Kidney (tissue), 14 donors: ENCODE results near the gene SH2D4B. TPM values are rescaled to one million over a fixed set of nuclear protein-coding genes. Genes with fewer than 3 reads are reported as not detected.

Source experiments
- DNase-seq, 5 donors: peaks; one replicate each; pipeline ENCODE4 v3.0.0-alpha.2; 2013 to 2020
- FAIRE-seq: peaks from 2 replicates; lab custom pipeline; 2012; peaks lifted over from hg19 to GRCh38; lab: Jason Lieb, UNC
- H3K27ac ChIP-seq, 2 donors: one replicate each; pipeline ENCODE4 v1.7.0; 2013; ENCODE audit warnings: low read depth in 2 of 2, low read length in 2 of 2, inconsistent platforms in 1 of 2
- H3K27me3 ChIP-seq: one replicate; pipeline ENCODE4 v1.7.1; 2013; ENCODE audit warnings: low read length, inconsistent platforms; ENCODE audit not compliant: control insufficient read depth, insufficient read depth
- H3K36me3 ChIP-seq, 3 donors: one replicate each; pipeline versions ENCODE4 v1.7.0 to v1.7.1; 2013; ENCODE audit warnings: low read length in 3 of 3, control low read depth in 1 of 3, inconsistent platforms in 1 of 3; ENCODE audit not compliant: insufficient read depth in 3 of 3, control insufficient read depth in 2 of 3
- H3K4me1 ChIP-seq, 3 donors: one replicate each; pipeline versions ENCODE4 v1.7.0 to v1.7.1; 2013; ENCODE audit warnings: low read length in 3 of 3, inconsistent platforms in 1 of 3, low read depth in 1 of 3; ENCODE audit not compliant: control insufficient read depth in 2 of 3, insufficient read depth in 2 of 3
- H3K4me3 ChIP-seq, 3 donors: one replicate each; pipeline versions ENCODE4 v1.7.0 to v1.8.1; 2013; ENCODE audit warnings: low read length in 3 of 3, control low read depth in 1 of 3, inconsistent platforms in 1 of 3
- H3K9ac ChIP-seq, 3 donors: one replicate each; pipeline versions ENCODE4 v1.7.0 to v1.7.1; 2013; ENCODE audit warnings: low read length in 3 of 3, control low read depth in 1 of 3, inconsistent platforms in 1 of 3
- H3K9me3 ChIP-seq, 3 donors: one replicate each; pipeline versions ENCODE4 v1.7.0 to v1.7.1; 2013; ENCODE audit warnings: low read length in 3 of 3, control low read depth in 1 of 3, inconsistent platforms in 1 of 3; ENCODE audit not compliant: control insufficient read depth in 2 of 3, insufficient read depth in 1 of 3
- intact Hi-C: fragments of 100-400 bp; cut with DNase I; formaldehyde crosslinking; loops from one replicate; pipeline ENCODE4 v1.11.1; 2022
- polyA plus RNA-seq: library from polyadenylated mRNA; stranded (reverse); fragments of 350-450 nt; fragmentation: Illumina TruSeq; extraction: RNeasy Lipid Tissue Mini Kit (QIAGEN cat#74804); gene quantifications from one replicate; pipeline ENCODE4 v1.2.3, GENCODE V29; 2014; ENCODE audit warnings: low read depth, low replicate concordance; ENCODE audit not compliant: insufficient read depth
- total RNA-seq: library from RNA; stranded (reverse); fragmentation: NEBNext Ultra II Directional; extraction: Animal tissue kit (Norgen Biotek cat#: 25700); gene quantifications from one replicate; pipeline ENCODE4 v1.2.1, GENCODE V29; 2021
- TF ChIP-seq, protein P1 (sequence below): IDR thresholded peaks from 3 replicates; pipeline ENCODE4 v1.5.1; 2012; ENCODE audit warnings: mild to moderate bottlenecking, moderate library complexity, borderline replicate concordance; ENCODE audit not compliant: insufficient read depth; ENCODE audit errors: extremely low read depth
- donor health status: control.
- donor health status: control.
- donor health status: control.
- donor health status: control.
- donor health status: control.
- donor health status: DM: yes; HTN: yes; CAD: no.
- donor health status: Normal renal cell carcinoma (clear cell type).

The SH2D4B gene
- total and polyA plus RNA-seq, 2 donors from 2014 or later: 0.09 TPM; not detected in 1

DNA sequence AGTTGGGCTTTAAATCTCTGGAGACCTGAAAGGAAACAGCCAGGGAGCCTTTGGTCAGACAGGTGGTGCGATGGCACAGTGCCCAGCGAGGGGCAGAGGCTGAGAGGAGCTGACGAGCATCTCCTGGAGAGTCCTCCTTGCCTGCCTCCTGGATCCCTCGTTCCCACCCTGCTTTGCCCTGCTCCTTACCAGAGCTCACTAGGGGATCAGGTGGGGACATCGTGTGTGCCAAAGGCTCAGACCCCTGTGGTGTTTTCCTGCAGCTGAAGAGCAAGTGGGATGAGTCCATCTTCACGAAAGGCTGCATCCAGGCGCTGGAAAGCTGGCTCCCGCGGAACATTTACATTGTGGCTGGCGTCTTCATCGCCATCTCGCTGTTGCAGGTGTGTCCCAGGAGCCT, 21.8 kb upstream of the SH2D4B start:
- H3K27ac ChIP-seq: no peak overlapping the region
- H3K4me3 ChIP-seq: no peak overlapping the region
- H3K9me3 ChIP-seq: no peaks in the 10 kb centered on the region
- H3K36me3 ChIP-seq: peaks cover 3 to 63% (median 47%) of the 10 kb centered on the region in 3 donors
- TF ChIP-seq, protein P1, sequence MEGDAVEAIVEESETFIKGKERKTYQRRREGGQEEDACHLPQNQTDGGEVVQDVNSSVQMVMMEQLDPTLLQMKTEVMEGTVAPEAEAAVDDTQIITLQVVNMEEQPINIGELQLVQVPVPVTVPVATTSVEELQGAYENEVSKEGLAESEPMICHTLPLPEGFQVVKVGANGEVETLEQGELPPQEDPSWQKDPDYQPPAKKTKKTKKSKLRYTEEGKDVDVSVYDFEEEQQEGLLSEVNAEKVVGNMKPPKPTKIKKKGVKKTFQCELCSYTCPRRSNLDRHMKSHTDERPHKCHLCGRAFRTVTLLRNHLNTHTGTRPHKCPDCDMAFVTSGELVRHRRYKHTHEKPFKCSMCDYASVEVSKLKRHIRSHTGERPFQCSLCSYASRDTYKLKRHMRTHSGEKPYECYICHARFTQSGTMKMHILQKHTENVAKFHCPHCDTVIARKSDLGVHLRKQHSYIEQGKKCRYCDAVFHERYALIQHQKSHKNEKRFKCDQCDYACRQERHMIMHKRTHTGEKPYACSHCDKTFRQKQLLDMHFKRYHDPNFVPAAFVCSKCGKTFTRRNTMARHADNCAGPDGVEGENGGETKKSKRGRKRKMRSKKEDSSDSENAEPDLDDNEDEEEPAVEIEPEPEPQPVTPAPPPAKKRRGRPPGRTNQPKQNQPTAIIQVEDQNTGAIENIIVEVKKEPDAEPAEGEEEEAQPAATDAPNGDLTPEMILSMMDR: no peak
- intact Hi-C loops: no loop called here
- no peaks in the 10 kb centered on the region for H3K27me3 ChIP-seq
- DNase-seq (peak in 2 of 5 donors; percentile 24 to 61), FAIRE-seq (no peak)
- H3K9ac ChIP-seq: no peak overlapping the region
- peaks cover 0 to 16% (median 2%) of the 10 kb centered on the region in 3 donors for H3K4me1 ChIP-seq

DNA sequence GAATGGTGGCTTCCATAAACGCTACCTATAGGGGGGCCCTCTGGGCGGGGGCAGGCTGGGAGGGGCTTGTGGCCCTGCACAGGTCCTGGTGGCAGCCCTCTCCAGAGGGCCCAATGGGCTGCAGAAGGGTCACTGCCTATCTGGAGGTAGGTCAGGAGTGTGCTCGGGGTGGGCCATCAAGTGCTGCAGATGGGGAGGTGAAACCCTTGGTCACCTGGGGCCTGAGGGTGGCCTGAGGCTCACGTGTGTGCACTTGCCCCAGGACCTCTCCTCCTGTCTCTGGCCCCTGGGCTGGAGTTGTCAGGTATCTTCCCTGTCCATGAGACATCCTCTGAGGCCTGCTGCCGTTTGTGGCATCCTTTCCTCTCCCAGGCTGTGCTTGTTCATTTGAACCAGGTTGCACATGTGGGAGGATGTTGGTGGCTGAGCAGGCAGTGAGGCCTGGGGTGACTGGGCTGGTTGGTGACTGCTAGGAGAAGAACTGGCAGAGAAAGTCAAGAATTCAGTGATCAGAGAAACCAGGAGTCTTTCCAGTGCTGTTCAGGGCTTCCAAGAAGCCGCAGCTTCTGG, 21.1 kb upstream of the SH2D4B start:
- Histone ChIP-seq H3K4me1 (peaks cover 0 to 16% (median 2%) of the 10 kb centered on the region in 3 donors), H3K4me3 (no peak overlapping the region), H3K27ac (peak overlapping the region; percentile 65 to 71), H3K36me3 (peaks cover 3 to 57% (median 49%) of the 10 kb centered on the region in 3 donors), H3K9me3 (no peaks in the 10 kb centered on the region), H3K9ac (no peak overlapping the region), H3K27me3 (no peaks in the 10 kb centered on the region)
- FAIRE-seq (no peak), DNase-seq (peak in 2 of 5 donors; percentile 28 to 58)
- intact Hi-C loops: no loop called here
- TF ChIP-seq, protein P1: no peak

DNA sequence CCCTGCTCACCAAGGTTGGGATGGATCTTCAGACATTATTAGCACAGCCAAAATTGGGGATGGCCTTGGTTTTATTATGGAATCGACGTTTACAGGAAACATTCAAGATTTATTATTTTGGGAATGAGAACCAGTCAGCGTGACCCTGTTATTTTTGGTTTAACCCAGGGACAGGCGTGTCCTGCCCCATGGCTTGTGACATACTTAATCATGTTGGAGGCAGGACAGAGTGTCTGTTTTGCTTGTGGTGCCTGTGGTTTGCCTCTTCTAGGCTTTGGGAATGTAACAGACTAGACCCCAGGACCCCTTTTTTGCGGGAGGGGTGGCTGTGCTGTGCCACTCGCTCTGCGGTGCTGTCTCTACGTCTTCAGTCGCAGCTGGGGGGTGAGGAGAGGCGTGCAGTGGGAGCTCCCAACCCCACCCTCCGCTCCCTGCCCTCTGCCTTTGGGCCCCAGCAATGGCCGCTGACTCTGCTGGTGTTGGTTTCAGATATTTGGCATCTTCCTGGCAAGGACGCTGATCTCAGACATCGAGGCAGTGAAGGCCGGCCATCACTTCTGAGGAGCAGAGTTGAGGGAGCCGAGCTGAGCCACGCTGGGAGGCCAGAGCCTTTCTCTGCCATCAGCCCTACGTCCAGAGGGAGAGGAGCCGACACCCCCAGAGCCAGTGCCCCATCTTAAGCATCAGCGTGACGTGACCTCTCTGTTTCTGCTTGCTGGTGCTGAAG, 20.1 kb upstream of the SH2D4B start:
- Histone ChIP-seq H3K27ac (peak overlapping the region; percentile 65 to 78), H3K9ac (no peak overlapping the region), H3K27me3 (no peaks in the 10 kb centered on the region), H3K4me1 (peaks cover 0 to 16% (median 2%) of the 10 kb centered on the region in 3 donors), H3K4me3 (no peak overlapping the region), H3K36me3 (peaks cover 3 to 48% (median 44%) of the 10 kb centered on the region in 3 donors), H3K9me3 (no peaks in the 10 kb centered on the region)
- intact Hi-C loops: no loop called here
- TF ChIP-seq, protein P1: no peak
- DNase-seq (peak in 2 of 5 donors; percentile 25 to 82), FAIRE-seq (no peak)
